NK-92 (cell line): ENCODE results near the gene PLEKHG4B.

ENCODE experiments used
- DNase-seq: peaks from one replicate; lab custom pipeline; 2025; ENCODE audit not compliant: unreplicated experiment; lab: John Stamatoyannopoulos, UW

The PLEKHG4B gene

GRCh38 chr5:75331-76320 lies 16.3 kb upstream of the PLEKHG4B start:
- no peak for DNase-seq

GRCh38 chr5:76358-77169 lies 15.4 kb upstream of the PLEKHG4B start:
- DNase-seq, result no peak

GRCh38 chr5:77170-77501 lies 14.8 kb upstream of the PLEKHG4B start:
- DNase-seq, result no peak

GRCh38 chr5:77546-77945 lies 14.4 kb upstream of the PLEKHG4B start:
- DNase-seq, result no peak

- no peak for DNase-seq
Measured at GRCh38 chr5:77957-78804, 13.8 kb upstream of the PLEKHG4B start.

GRCh38 chr5:78805-79149 lies 13.2 kb upstream of the PLEKHG4B start:
- no peak for DNase-seq

GRCh38 chr5:79263-79662 lies 12.7 kb upstream of the PLEKHG4B start:
- DNase-seq, result no peak

GRCh38 chr5:79821-80220 lies 12.1 kb upstream of the PLEKHG4B start:
- no peak for DNase-seq

GRCh38 chr5:81391-82021 lies 10.5 kb upstream of the PLEKHG4B start:
- no peak for DNase-seq

GRCh38 chr5:82097-82496 lies 9.9 kb upstream of the PLEKHG4B start:
- DNase-seq, result no peak

- no peak for DNase-seq
Measured at GRCh38 chr5:82570-82969, 9.4 kb upstream of the PLEKHG4B start.

- no peak for DNase-seq
Measured at GRCh38 chr5:83029-83428, 8.9 kb upstream of the PLEKHG4B start.

- no peak for DNase-seq
Measured at GRCh38 chr5:85334-85995, 6.5 kb upstream of the PLEKHG4B start.

- DNase-seq, result no peak
Measured at GRCh38 chr5:89337-90286, 2.4 kb upstream of the PLEKHG4B start.

GRCh38 chr5:90590-91547 lies 1.1 kb upstream of the PLEKHG4B start:
- DNase-seq, result no peak

GRCh38 chr5:92401-93220 lies 643 bp downstream of the PLEKHG4B start:
- no peak for DNase-seq
